ENCODE measurements around the gene RBMS2. TPM values are rescaled to one million over a fixed set of nuclear protein-coding genes. Genes with fewer than 3 reads are reported as not detected.

The RBMS2 gene
- total RNA-seq, 4 donors from 2014 or later, result 14.5 to 88.0 (median 29.1) TPM

- 94% methylated on average over 10 of the region's 10 CpGs for WGBS
- Histone ChIP-seq H3K4me3 (no peak overlapping the region), H3K27me3 (no peaks in the 10 kb centered on the region), H3K9me3 (no peaks in the 10 kb centered on the region), H3K36me3 (peaks cover 27% of the 10 kb centered on the region), H3K4me1 (no peaks in the 10 kb centered on the region), H3K27ac (no peak overlapping the region)
- no peak for DNase-seq (ENCODE audit: low spot score in 2 of 2)
- TF ChIP-seq POLR2AphosphoS5 (IDR thresholded peaks at IDR 0.05) (no peak), EP300 (IDR thresholded peaks at IDR 0.05) (no peak), POLR2A (IDR thresholded peaks at IDR 0.05) (no peak), CTCF (IDR thresholded peaks at IDR 0.05) (no peak)
Observed at GRCh38 chr12:56578983-56579546, 57.4 kb downstream of the RBMS2 start.

GRCh38 chr12:56581418-56582145 is 60.0 kb downstream of the RBMS2 start:
- no peaks in the 10 kb centered on the region for H3K27me3 ChIP-seq
- H3K36me3 ChIP-seq, result peaks cover 18% of the 10 kb centered on the region
- no peak for TF ChIP-seq POLR2AphosphoS5 (IDR thresholded peaks at IDR 0.05)
- no peak for TF ChIP-seq EP300 (IDR thresholded peaks at IDR 0.05)
- TF ChIP-seq CTCF (IDR thresholded peaks at IDR 0.05), result no peak
- TF ChIP-seq POLR2A (IDR thresholded peaks at IDR 0.05), result no peak
- 87% methylated on average over 10 of the region's 10 CpGs for WGBS
- no peak overlapping the region for H3K4me3 ChIP-seq
- no peaks in the 10 kb centered on the region for H3K9me3 ChIP-seq
- DNase-seq (ENCODE audit: low spot score in 2 of 2), result no peak
- H3K27ac ChIP-seq, result no peak overlapping the region
- H3K4me1 ChIP-seq, result no peaks in the 10 kb centered on the region

- TF ChIP-seq POLR2AphosphoS5 (IDR thresholded peaks at IDR 0.05), result no peak
- TF ChIP-seq CTCF (IDR thresholded peaks at IDR 0.05), result no peak
- TF ChIP-seq EP300 (IDR thresholded peaks at IDR 0.05), result no peak
- TF ChIP-seq POLR2A (IDR thresholded peaks at IDR 0.05), result no peak
- no peaks in the 10 kb centered on the region for H3K9me3 ChIP-seq
- H3K4me1 ChIP-seq, result peaks cover 7% of the 10 kb centered on the region
- 82% methylated on average over 4 of the region's 4 CpGs for WGBS
- no peak overlapping the region for H3K4me3 ChIP-seq
- no peaks in the 10 kb centered on the region for H3K27me3 ChIP-seq
- no peak overlapping the region for H3K27ac ChIP-seq
- peaks cover 43% of the 10 kb centered on the region for H3K36me3 ChIP-seq
- DNase-seq (ENCODE audit: low spot score in 2 of 2), result no peak
Observed at GRCh38 chr12:56585098-56585497, 63.5 kb downstream of the RBMS2 start.

- no peak for TF ChIP-seq EP300 (IDR thresholded peaks at IDR 0.05)
- no peak for TF ChIP-seq POLR2AphosphoS5 (IDR thresholded peaks at IDR 0.05)
- Histone ChIP-seq H3K27ac (no peak overlapping the region), H3K4me1 (peaks cover 18% of the 10 kb centered on the region), H3K27me3 (no peaks in the 10 kb centered on the region), H3K9me3 (no peaks in the 10 kb centered on the region), H3K4me3 (no peak overlapping the region), H3K36me3 (peaks cover 29% of the 10 kb centered on the region)
- WGBS, result 55% methylated on average over 1 of the region's 1 CpG
- DNase-seq (ENCODE audit: low spot score in 2 of 2), result no peak
Observed at GRCh38 chr12:56589783-56590182, 68.2 kb downstream of the RBMS2 start.

- Histone ChIP-seq H3K4me1 (peaks cover 18% of the 10 kb centered on the region), H3K4me3 (no peak overlapping the region), H3K9me3 (no peaks in the 10 kb centered on the region), H3K36me3 (peaks cover 29% of the 10 kb centered on the region), H3K27me3 (no peaks in the 10 kb centered on the region), H3K27ac (no peak overlapping the region)
- TF ChIP-seq POLR2AphosphoS5 (IDR thresholded peaks at IDR 0.05) (no peak), POLR2A (IDR thresholded peaks at IDR 0.05) (no peak), CTCF (IDR thresholded peaks at IDR 0.05) (no peak), EP300 (IDR thresholded peaks at IDR 0.05) (no peak)
- 50% methylated on average over 3 of the region's 3 CpGs for WGBS
- no peak for DNase-seq (ENCODE audit: low spot score in 2 of 2)
Observed at GRCh38 chr12:56590237-56590830, 68.7 kb downstream of the RBMS2 start.
